GM12878 (cell line): Measurements from ENCODE around the gene ADAMTS3.

Experiments used
- ATF7 ChIP-seq: fragments of 450-650 bp; IDR thresholded peaks from 2 replicates; pipeline ENCODE4 v1.6.1; 2016; ENCODE audit warnings: low read depth, mild to moderate bottlenecking
- CBFB ChIP-seq: IDR thresholded peaks from 2 replicates; pipeline ENCODE4 v1.6.1; 2016; ENCODE audit warnings: antibody characterized with exemption, low read depth
- CBX3 ChIP-seq: fragments of 200-600 bp; sonication (generic); IDR thresholded peaks from 2 replicates; pipeline ENCODE4 v1.6.1; 2016; ENCODE audit warnings: low read depth, borderline replicate concordance
- CREB1 ChIP-seq: IDR thresholded peaks from 2 replicates; pipeline ENCODE4 v1.6.1; 2012; ENCODE audit warnings: low read depth, mild to moderate bottlenecking, inconsistent platforms
- EZH2 ChIP-seq: IDR thresholded peaks from 2 replicates; pipeline ENCODE4 v1.6.1; 2012; ENCODE audit warnings: low read depth, mild to moderate bottlenecking, control low read depth, inconsistent platforms, low read length, borderline replicate concordance; ENCODE audit not compliant: control insufficient read depth
- FOS ChIP-seq: IDR thresholded peaks from 3 replicates; pipeline ENCODE4 v1.6.1; 2011; ENCODE audit warnings: borderline replicate concordance; ENCODE audit not compliant: insufficient read length; ENCODE audit errors: extremely low read depth
- MEF2A ChIP-seq: IDR thresholded peaks from 2 replicates; pipeline ENCODE4 v1.6.1; 2011; ENCODE audit warnings: low read depth, mild to moderate bottlenecking, low read length, moderate library complexity; ENCODE audit not compliant: insufficient read depth
- POLR2A ChIP-seq: IDR thresholded peaks from 2 replicates; pipeline ENCODE4 v1.6.1; 2011; ENCODE audit warnings: low read depth, mild to moderate bottlenecking, low read length
- RAD21 ChIP-seq: IDR thresholded peaks from 2 replicates; pipeline ENCODE4 v1.6.1; 2011; ENCODE audit warnings: mild to moderate bottlenecking, low read depth, low read length, moderate library complexity; ENCODE audit not compliant: insufficient read depth
- TF ChIP-seq, protein P1 (sequence below): IDR thresholded peaks from 2 replicates; pipeline ENCODE4 v1.6.1; 2011; ENCODE audit warnings: borderline replicate concordance, low read depth, mild to moderate bottlenecking, moderate library complexity, mixed read lengths, low read length; ENCODE audit not compliant: insufficient read depth; ENCODE audit errors: extremely low read length
- TF ChIP-seq, protein P2 (sequence below), 3 experiments: IDR thresholded peaks in 2 of 3; conservative IDR thresholded peaks in 1 of 3; 2 replicates each; pipeline ENCODE4 v1.5.1; 2011; ENCODE audit warnings: low read depth in 3 of 3, low read length in 3 of 3, mild to moderate bottlenecking in 3 of 3, control low read depth in 2 of 3, moderate library complexity in 2 of 3, inconsistent platforms in 1 of 3, mixed read lengths in 1 of 3; ENCODE audit not compliant: control insufficient read depth in 2 of 3, insufficient read depth in 1 of 3; ENCODE audit errors: extremely low read depth in 1 of 3
- TF ChIP-seq, protein P3 (sequence below): IDR thresholded peaks from 2 replicates; pipeline ENCODE4 v1.6.1; 2012; ENCODE audit warnings: low read length, inconsistent platforms
- TF ChIP-seq, protein P4 (sequence below): fragments of 450-650 bp; IDR thresholded peaks from 2 replicates; pipeline ENCODE4 v1.6.1; 2017; ENCODE audit warnings: mild to moderate bottlenecking, moderate library complexity
- TF ChIP-seq, protein P5 (sequence below): IDR thresholded peaks from 2 replicates; pipeline ENCODE4 v1.6.1; 2012; ENCODE audit warnings: mild to moderate bottlenecking, low read depth, low read length

DNA sequence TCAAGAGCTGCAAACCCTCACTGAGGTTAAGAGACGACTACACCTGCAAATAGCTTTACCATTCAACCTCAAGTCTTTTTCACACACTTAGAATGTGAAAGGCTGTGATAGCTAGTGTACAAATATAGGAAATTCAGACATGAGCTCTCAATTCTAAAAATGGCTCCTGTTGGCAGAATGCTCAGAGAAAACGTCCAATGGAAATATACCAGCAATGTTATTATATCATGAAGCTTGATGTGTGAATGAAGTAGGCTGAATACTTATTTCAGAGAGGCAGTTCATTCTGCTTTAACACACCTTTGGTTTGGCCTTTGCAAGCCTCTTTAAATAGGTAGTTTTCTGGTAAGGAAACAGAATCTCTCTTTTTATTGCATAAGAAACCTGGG, 227.6 kb downstream of the ADAMTS3 start:
- TF ChIP-seq, protein P1, sequence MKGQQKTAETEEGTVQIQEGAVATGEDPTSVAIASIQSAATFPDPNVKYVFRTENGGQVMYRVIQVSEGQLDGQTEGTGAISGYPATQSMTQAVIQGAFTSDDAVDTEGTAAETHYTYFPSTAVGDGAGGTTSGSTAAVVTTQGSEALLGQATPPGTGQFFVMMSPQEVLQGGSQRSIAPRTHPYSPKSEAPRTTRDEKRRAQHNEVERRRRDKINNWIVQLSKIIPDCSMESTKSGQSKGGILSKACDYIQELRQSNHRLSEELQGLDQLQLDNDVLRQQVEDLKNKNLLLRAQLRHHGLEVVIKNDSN, result no peak
- TF ChIP-seq MEF2A (no peak), FOS (no peak), CBFB (no peak), EZH2 (no peak), ATF7 (no peak), CBX3 (no peak), RAD21 (no peak), POLR2A (no peak), CREB1 (no peak)
- TF ChIP-seq, protein P2, sequence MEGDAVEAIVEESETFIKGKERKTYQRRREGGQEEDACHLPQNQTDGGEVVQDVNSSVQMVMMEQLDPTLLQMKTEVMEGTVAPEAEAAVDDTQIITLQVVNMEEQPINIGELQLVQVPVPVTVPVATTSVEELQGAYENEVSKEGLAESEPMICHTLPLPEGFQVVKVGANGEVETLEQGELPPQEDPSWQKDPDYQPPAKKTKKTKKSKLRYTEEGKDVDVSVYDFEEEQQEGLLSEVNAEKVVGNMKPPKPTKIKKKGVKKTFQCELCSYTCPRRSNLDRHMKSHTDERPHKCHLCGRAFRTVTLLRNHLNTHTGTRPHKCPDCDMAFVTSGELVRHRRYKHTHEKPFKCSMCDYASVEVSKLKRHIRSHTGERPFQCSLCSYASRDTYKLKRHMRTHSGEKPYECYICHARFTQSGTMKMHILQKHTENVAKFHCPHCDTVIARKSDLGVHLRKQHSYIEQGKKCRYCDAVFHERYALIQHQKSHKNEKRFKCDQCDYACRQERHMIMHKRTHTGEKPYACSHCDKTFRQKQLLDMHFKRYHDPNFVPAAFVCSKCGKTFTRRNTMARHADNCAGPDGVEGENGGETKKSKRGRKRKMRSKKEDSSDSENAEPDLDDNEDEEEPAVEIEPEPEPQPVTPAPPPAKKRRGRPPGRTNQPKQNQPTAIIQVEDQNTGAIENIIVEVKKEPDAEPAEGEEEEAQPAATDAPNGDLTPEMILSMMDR (IDR thresholded peaks at IDR 0.05 in 2 of 3, conservative IDR thresholded peaks at IDR 0.05 in 1 of 3; ENCODE audit: control insufficient read depth in 2 of 3, extremely low read depth in 1 of 3, insufficient read depth in 1 of 3, low read depth in 3 of 3, low read length in 3 of 3), result no peak
- TF ChIP-seq, protein P3, sequence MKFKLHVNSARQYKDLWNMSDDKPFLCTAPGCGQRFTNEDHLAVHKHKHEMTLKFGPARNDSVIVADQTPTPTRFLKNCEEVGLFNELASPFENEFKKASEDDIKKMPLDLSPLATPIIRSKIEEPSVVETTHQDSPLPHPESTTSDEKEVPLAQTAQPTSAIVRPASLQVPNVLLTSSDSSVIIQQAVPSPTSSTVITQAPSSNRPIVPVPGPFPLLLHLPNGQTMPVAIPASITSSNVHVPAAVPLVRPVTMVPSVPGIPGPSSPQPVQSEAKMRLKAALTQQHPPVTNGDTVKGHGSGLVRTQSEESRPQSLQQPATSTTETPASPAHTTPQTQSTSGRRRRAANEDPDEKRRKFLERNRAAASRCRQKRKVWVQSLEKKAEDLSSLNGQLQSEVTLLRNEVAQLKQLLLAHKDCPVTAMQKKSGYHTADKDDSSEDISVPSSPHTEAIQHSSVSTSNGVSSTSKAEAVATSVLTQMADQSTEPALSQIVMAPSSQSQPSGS, result no peak
- TF ChIP-seq, protein P4, sequence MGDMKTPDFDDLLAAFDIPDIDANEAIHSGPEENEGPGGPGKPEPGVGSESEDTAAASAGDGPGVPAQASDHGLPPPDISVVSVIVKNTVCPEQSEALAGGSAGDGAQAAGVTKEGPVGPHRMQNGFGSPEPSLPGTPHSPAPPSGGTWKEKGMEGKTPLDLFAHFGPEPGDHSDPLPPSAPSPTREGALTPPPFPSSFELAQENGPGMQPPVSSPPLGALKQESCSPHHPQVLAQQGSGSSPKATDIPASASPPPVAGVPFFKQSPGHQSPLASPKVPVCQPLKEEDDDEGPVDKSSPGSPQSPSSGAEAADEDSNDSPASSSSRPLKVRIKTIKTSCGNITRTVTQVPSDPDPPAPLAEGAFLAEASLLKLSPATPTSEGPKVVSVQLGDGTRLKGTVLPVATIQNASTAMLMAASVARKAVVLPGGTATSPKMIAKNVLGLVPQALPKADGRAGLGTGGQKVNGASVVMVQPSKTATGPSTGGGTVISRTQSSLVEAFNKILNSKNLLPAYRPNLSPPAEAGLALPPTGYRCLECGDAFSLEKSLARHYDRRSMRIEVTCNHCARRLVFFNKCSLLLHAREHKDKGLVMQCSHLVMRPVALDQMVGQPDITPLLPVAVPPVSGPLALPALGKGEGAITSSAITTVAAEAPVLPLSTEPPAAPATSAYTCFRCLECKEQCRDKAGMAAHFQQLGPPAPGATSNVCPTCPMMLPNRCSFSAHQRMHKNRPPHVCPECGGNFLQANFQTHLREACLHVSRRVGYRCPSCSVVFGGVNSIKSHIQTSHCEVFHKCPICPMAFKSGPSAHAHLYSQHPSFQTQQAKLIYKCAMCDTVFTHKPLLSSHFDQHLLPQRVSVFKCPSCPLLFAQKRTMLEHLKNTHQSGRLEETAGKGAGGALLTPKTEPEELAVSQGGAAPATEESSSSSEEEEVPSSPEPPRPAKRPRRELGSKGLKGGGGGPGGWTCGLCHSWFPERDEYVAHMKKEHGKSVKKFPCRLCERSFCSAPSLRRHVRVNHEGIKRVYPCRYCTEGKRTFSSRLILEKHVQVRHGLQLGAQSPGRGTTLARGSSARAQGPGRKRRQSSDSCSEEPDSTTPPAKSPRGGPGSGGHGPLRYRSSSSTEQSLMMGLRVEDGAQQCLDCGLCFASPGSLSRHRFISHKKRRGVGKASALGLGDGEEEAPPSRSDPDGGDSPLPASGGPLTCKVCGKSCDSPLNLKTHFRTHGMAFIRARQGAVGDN, result no peak
- TF ChIP-seq, protein P5, sequence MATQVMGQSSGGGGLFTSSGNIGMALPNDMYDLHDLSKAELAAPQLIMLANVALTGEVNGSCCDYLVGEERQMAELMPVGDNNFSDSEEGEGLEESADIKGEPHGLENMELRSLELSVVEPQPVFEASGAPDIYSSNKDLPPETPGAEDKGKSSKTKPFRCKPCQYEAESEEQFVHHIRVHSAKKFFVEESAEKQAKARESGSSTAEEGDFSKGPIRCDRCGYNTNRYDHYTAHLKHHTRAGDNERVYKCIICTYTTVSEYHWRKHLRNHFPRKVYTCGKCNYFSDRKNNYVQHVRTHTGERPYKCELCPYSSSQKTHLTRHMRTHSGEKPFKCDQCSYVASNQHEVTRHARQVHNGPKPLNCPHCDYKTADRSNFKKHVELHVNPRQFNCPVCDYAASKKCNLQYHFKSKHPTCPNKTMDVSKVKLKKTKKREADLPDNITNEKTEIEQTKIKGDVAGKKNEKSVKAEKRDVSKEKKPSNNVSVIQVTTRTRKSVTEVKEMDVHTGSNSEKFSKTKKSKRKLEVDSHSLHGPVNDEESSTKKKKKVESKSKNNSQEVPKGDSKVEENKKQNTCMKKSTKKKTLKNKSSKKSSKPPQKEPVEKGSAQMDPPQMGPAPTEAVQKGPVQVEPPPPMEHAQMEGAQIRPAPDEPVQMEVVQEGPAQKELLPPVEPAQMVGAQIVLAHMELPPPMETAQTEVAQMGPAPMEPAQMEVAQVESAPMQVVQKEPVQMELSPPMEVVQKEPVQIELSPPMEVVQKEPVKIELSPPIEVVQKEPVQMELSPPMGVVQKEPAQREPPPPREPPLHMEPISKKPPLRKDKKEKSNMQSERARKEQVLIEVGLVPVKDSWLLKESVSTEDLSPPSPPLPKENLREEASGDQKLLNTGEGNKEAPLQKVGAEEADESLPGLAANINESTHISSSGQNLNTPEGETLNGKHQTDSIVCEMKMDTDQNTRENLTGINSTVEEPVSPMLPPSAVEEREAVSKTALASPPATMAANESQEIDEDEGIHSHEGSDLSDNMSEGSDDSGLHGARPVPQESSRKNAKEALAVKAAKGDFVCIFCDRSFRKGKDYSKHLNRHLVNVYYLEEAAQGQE, result no peak
